IPS-20b (cell line): ENCODE results near the gene NT5C1A.

Experiments used
- H3K27ac ChIP-seq: one replicate; pipeline ENCODE4 v1.5.1; 2013; ENCODE audit warnings: low read length
- H3K27me3 ChIP-seq: 2 replicates; pipeline ENCODE4 v1.6.1; 2013; ENCODE audit warnings: mild to moderate bottlenecking, low read length, inconsistent platforms; ENCODE audit not compliant: insufficient read depth
- H3K36me3 ChIP-seq: 2 replicates; pipeline ENCODE4 v1.6.1; 2013; ENCODE audit warnings: low read depth, mild to moderate bottlenecking, inconsistent platforms, low read length, moderate library complexity; ENCODE audit not compliant: insufficient read depth
- H3K4me1 ChIP-seq: 2 replicates; pipeline ENCODE4 v1.6.1; 2013; ENCODE audit warnings: mild to moderate bottlenecking, control low read depth, inconsistent platforms, low read length, moderate library complexity; ENCODE audit not compliant: insufficient read depth
- H3K4me3 ChIP-seq: 2 replicates; pipeline ENCODE4 v1.5.1; 2013; ENCODE audit warnings: mild to moderate bottlenecking, low read length, inconsistent platforms
- H3K9ac ChIP-seq: 2 replicates; pipeline ENCODE4 v1.6.1; 2013; ENCODE audit warnings: low read depth, mild to moderate bottlenecking, inconsistent platforms, low read length, moderate library complexity
- H3K9me3 ChIP-seq: 2 replicates; pipeline ENCODE4 v1.6.1; 2013; ENCODE audit warnings: mild to moderate bottlenecking, low read depth, low read length, inconsistent platforms; ENCODE audit not compliant: insufficient read depth

The NT5C1A gene

GRCh38 chr1:39688706-39689105 lies 16.8 kb upstream of the NT5C1A start:
- Histone ChIP-seq H3K4me3 (no peak overlapping the region), H3K9ac (no peak overlapping the region), H3K36me3 (no peaks in the 10 kb centered on the region), H3K27me3 (peaks cover 98% of the 10 kb centered on the region), H3K9me3 (no peaks in the 10 kb centered on the region), H3K27ac (no peak overlapping the region), H3K4me1 (no peaks in the 10 kb centered on the region)

- Histone ChIP-seq H3K27me3 (peaks cover 98% of the 10 kb centered on the region), H3K4me3 (no peak overlapping the region), H3K9ac (no peak overlapping the region), H3K27ac (no peak overlapping the region), H3K36me3 (no peaks in the 10 kb centered on the region), H3K9me3 (no peaks in the 10 kb centered on the region), H3K4me1 (no peaks in the 10 kb centered on the region)
These were observed 15.3 kb upstream of the NT5C1A start for GRCh38 chr1:39687243-39687642.

- no peaks in the 10 kb centered on the region for H3K36me3 ChIP-seq
- H3K4me1 ChIP-seq = no peaks in the 10 kb centered on the region
- H3K27me3 ChIP-seq = peaks cover 98% of the 10 kb centered on the region
These were observed 13.2 kb upstream of the NT5C1A start for GRCh38 chr1:39685071-39685470.

GRCh38 chr1:39684313-39684664 lies 12.4 kb upstream of the NT5C1A start:
- Histone ChIP-seq H3K4me1 (no peaks in the 10 kb centered on the region), H3K9ac (no peak overlapping the region), H3K9me3 (no peaks in the 10 kb centered on the region), H3K27ac (no peak overlapping the region), H3K4me3 (no peak overlapping the region), H3K27me3 (peaks cover 98% of the 10 kb centered on the region), H3K36me3 (no peaks in the 10 kb centered on the region)

More at GRCh38 chr1:39685071-39685470, 13.2 kb upstream of the NT5C1A start:
- H3K27ac ChIP-seq = no peak overlapping the region
- no peak overlapping the region for H3K9ac ChIP-seq
- H3K9me3 ChIP-seq = no peaks in the 10 kb centered on the region
- no peak overlapping the region for H3K4me3 ChIP-seq

- H3K36me3 ChIP-seq = no peaks in the 10 kb centered on the region
- peaks cover 98% of the 10 kb centered on the region for H3K27me3 ChIP-seq
- no peak overlapping the region for H3K9ac ChIP-seq
- no peak overlapping the region for H3K27ac ChIP-seq
- H3K4me3 ChIP-seq = no peak overlapping the region
- no peaks in the 10 kb centered on the region for H3K4me1 ChIP-seq
- H3K9me3 ChIP-seq = no peaks in the 10 kb centered on the region
These were observed 11.8 kb upstream of the NT5C1A start for GRCh38 chr1:39683591-39684312.

- no peak overlapping the region for H3K4me3 ChIP-seq
- H3K4me1 ChIP-seq = no peaks in the 10 kb centered on the region
- no peak overlapping the region for H3K9ac ChIP-seq
- no peak overlapping the region for H3K27ac ChIP-seq
- no peaks in the 10 kb centered on the region for H3K9me3 ChIP-seq
- peaks cover 98% of the 10 kb centered on the region for H3K27me3 ChIP-seq
- no peaks in the 10 kb centered on the region for H3K36me3 ChIP-seq
These were observed 10.1 kb upstream of the NT5C1A start for GRCh38 chr1:39681999-39682398.

- Histone ChIP-seq H3K4me1 (no peaks in the 10 kb centered on the region), H3K36me3 (no peaks in the 10 kb centered on the region), H3K9me3 (no peaks in the 10 kb centered on the region), H3K4me3 (no peak overlapping the region), H3K9ac (no peak overlapping the region), H3K27me3 (peaks cover 98% of the 10 kb centered on the region), H3K27ac (no peak overlapping the region)
These were observed 9.4 kb upstream of the NT5C1A start for GRCh38 chr1:39681294-39681693.

GRCh38 chr1:39680751-39681150 lies 8.8 kb upstream of the NT5C1A start:
- Histone ChIP-seq H3K27me3 (peaks cover 98% of the 10 kb centered on the region), H3K9ac (no peak overlapping the region), H3K4me3 (no peak overlapping the region), H3K4me1 (no peaks in the 10 kb centered on the region), H3K9me3 (no peaks in the 10 kb centered on the region), H3K27ac (no peak overlapping the region), H3K36me3 (no peaks in the 10 kb centered on the region)

- Histone ChIP-seq H3K27ac (no peak overlapping the region), H3K4me1 (no peaks in the 10 kb centered on the region), H3K9ac (no peak overlapping the region), H3K27me3 (peaks cover 97% of the 10 kb centered on the region), H3K36me3 (no peaks in the 10 kb centered on the region), H3K4me3 (no peak overlapping the region), H3K9me3 (no peaks in the 10 kb centered on the region)
These were observed 7.9 kb upstream of the NT5C1A start for GRCh38 chr1:39679821-39680220.

- peaks cover 97% of the 10 kb centered on the region for H3K27me3 ChIP-seq
- H3K9me3 ChIP-seq = no peaks in the 10 kb centered on the region
- no peak overlapping the region for H3K4me3 ChIP-seq
- H3K9ac ChIP-seq = no peak overlapping the region
- no peak overlapping the region for H3K27ac ChIP-seq
- H3K36me3 ChIP-seq = no peaks in the 10 kb centered on the region
- H3K4me1 ChIP-seq = no peaks in the 10 kb centered on the region
These were observed 7.0 kb upstream of the NT5C1A start for GRCh38 chr1:39678889-39679288.

GRCh38 chr1:39677645-39678044 lies 5.7 kb upstream of the NT5C1A start:
- H3K9ac ChIP-seq = no peak overlapping the region
- no peaks in the 10 kb centered on the region for H3K36me3 ChIP-seq
- no peak overlapping the region for H3K27ac ChIP-seq
- no peaks in the 10 kb centered on the region for H3K9me3 ChIP-seq
- no peak overlapping the region for H3K4me3 ChIP-seq
- no peaks in the 10 kb centered on the region for H3K4me1 ChIP-seq
- peaks cover 97% of the 10 kb centered on the region for H3K27me3 ChIP-seq

- H3K4me3 ChIP-seq = no peak overlapping the region
- peaks cover 97% of the 10 kb centered on the region for H3K27me3 ChIP-seq
- no peaks in the 10 kb centered on the region for H3K36me3 ChIP-seq
- no peaks in the 10 kb centered on the region for H3K4me1 ChIP-seq
- H3K9me3 ChIP-seq = no peaks in the 10 kb centered on the region
- H3K9ac ChIP-seq = no peak overlapping the region
- H3K27ac ChIP-seq = no peak overlapping the region
These were observed 5.1 kb upstream of the NT5C1A start for GRCh38 chr1:39676948-39677548.
